ENCODE measurements around the gene SEMA3A. TPM values are rescaled to one million over a fixed set of nuclear protein-coding genes. Genes with fewer than 3 reads are reported as not detected.

SEMA3A gene
- total RNA-seq, 1 donor from 2014 or later = not detected

GRCh38 chr7:83936056-83936708, 258.4 kb downstream of the SEMA3A start:
- Mint-ChIP-seq H3K4me1 (ENCODE audit: low read depth) (no peaks in the 10 kb centered on the region), H3K9me3 (no peaks in the 10 kb centered on the region), H3K36me3 (ENCODE audit: low read depth) (no peaks in the 10 kb centered on the region), H3K27ac (no peak overlapping the region), H3K27me3 (ENCODE audit: insufficient read depth) (peaks cover 5% of the 10 kb centered on the region), H3K4me3 (no peak overlapping the region)
- intact Hi-C loops (cut with micrococcal nuclease) = loop anchor here (1.0 to 5.0 kb wide), 2 partner anchors 1087 to 1616 kb away; no protein-coding TSS in a partner anchor
- DNase-seq (ENCODE audit: low spot score) = peak; percentile 2

GRCh38 chr7:83934118-83934734, 260.4 kb downstream of the SEMA3A start:
- H3K36me3 Mint-ChIP-seq (ENCODE audit: low read depth) = no peaks in the 10 kb centered on the region
- DNase-seq (ENCODE audit: low spot score) = no peak
- peaks cover 5% of the 10 kb centered on the region for H3K27me3 Mint-ChIP-seq (ENCODE audit: insufficient read depth)
- intact Hi-C loops (cut with micrococcal nuclease) = no loop called here
- no peak overlapping the region for H3K27ac Mint-ChIP-seq
- no peak overlapping the region for H3K4me3 Mint-ChIP-seq
- H3K9me3 Mint-ChIP-seq = no peaks in the 10 kb centered on the region
- no peaks in the 10 kb centered on the region for H3K4me1 Mint-ChIP-seq (ENCODE audit: low read depth)

- Mint-ChIP-seq H3K27ac (no peak overlapping the region), H3K4me1 (ENCODE audit: low read depth) (no peaks in the 10 kb centered on the region), H3K27me3 (ENCODE audit: insufficient read depth) (peaks cover 5% of the 10 kb centered on the region), H3K9me3 (no peaks in the 10 kb centered on the region), H3K36me3 (ENCODE audit: low read depth) (no peaks in the 10 kb centered on the region), H3K4me3 (no peak overlapping the region)
- no peak for DNase-seq (ENCODE audit: low spot score)
- intact Hi-C loops (cut with micrococcal nuclease) = no loop called here
Observed at GRCh38 chr7:83931968-83932367, 262.6 kb downstream of the SEMA3A start.

GRCh38 chr7:83930262-83930661, 264.3 kb downstream of the SEMA3A start:
- Mint-ChIP-seq H3K9me3 (no peaks in the 10 kb centered on the region), H3K27ac (no peak overlapping the region), H3K4me3 (no peak overlapping the region), H3K27me3 (ENCODE audit: insufficient read depth) (peaks cover 5% of the 10 kb centered on the region), H3K36me3 (ENCODE audit: low read depth) (no peaks in the 10 kb centered on the region), H3K4me1 (ENCODE audit: low read depth) (no peaks in the 10 kb centered on the region)
- no peak for DNase-seq (ENCODE audit: low spot score)
- intact Hi-C loops (cut with micrococcal nuclease) = no loop called here

GRCh38 chr7:83925860-83926259, 268.7 kb downstream of the SEMA3A start:
- DNase-seq (ENCODE audit: low spot score) = no peak
- Mint-ChIP-seq H3K27me3 (ENCODE audit: insufficient read depth) (no peaks in the 10 kb centered on the region), H3K9me3 (no peaks in the 10 kb centered on the region), H3K4me1 (ENCODE audit: low read depth) (no peaks in the 10 kb centered on the region), H3K4me3 (no peak overlapping the region), H3K36me3 (ENCODE audit: low read depth) (no peaks in the 10 kb centered on the region), H3K27ac (no peak overlapping the region)
- intact Hi-C loops (cut with micrococcal nuclease) = no loop called here

- H3K9me3 Mint-ChIP-seq = no peaks in the 10 kb centered on the region
- no peak overlapping the region for H3K27ac Mint-ChIP-seq
- intact Hi-C loops (cut with micrococcal nuclease) = no loop called here
- no peaks in the 10 kb centered on the region for H3K36me3 Mint-ChIP-seq (ENCODE audit: low read depth)
- H3K4me3 Mint-ChIP-seq = no peak overlapping the region
- no peak for DNase-seq (ENCODE audit: low spot score)
- no peaks in the 10 kb centered on the region for H3K27me3 Mint-ChIP-seq (ENCODE audit: insufficient read depth)
- no peaks in the 10 kb centered on the region for H3K4me1 Mint-ChIP-seq (ENCODE audit: low read depth)
Observed at GRCh38 chr7:83921941-83922607, 272.5 kb downstream of the SEMA3A start.

- Mint-ChIP-seq H3K4me3 (no peak overlapping the region), H3K9me3 (no peaks in the 10 kb centered on the region), H3K36me3 (ENCODE audit: low read depth) (no peaks in the 10 kb centered on the region), H3K4me1 (ENCODE audit: low read depth) (no peaks in the 10 kb centered on the region), H3K27me3 (ENCODE audit: insufficient read depth) (no peaks in the 10 kb centered on the region), H3K27ac (no peak overlapping the region)
- no peak for DNase-seq (ENCODE audit: low spot score)
- intact Hi-C loops (cut with micrococcal nuclease) = no loop called here
Observed at GRCh38 chr7:83921271-83921940, 273.2 kb downstream of the SEMA3A start.

- Mint-ChIP-seq H3K27ac (no peak overlapping the region), H3K9me3 (no peaks in the 10 kb centered on the region), H3K36me3 (ENCODE audit: low read depth) (no peaks in the 10 kb centered on the region), H3K4me3 (no peak overlapping the region), H3K4me1 (ENCODE audit: low read depth) (no peaks in the 10 kb centered on the region), H3K27me3 (ENCODE audit: insufficient read depth) (no peaks in the 10 kb centered on the region)
- DNase-seq (ENCODE audit: low spot score) = no peak
- intact Hi-C loops (cut with micrococcal nuclease) = no loop called here
Observed at GRCh38 chr7:83918142-83918541, 276.4 kb downstream of the SEMA3A start.

- no peaks in the 10 kb centered on the region for H3K36me3 Mint-ChIP-seq (ENCODE audit: low read depth)
- no peaks in the 10 kb centered on the region for H3K4me1 Mint-ChIP-seq (ENCODE audit: low read depth)
- intact Hi-C loops (cut with micrococcal nuclease) = no loop called here
- no peak for DNase-seq (ENCODE audit: low spot score)
- no peaks in the 10 kb centered on the region for H3K27me3 Mint-ChIP-seq (ENCODE audit: insufficient read depth)
- H3K4me3 Mint-ChIP-seq = no peak overlapping the region
- H3K27ac Mint-ChIP-seq = no peak overlapping the region
- no peaks in the 10 kb centered on the region for H3K9me3 Mint-ChIP-seq
Observed at GRCh38 chr7:83913174-83913573, 281.4 kb downstream of the SEMA3A start.

GRCh38 chr7:83908526-83908925, 286.1 kb downstream of the SEMA3A start:
- intact Hi-C loops (cut with micrococcal nuclease) = no loop called here
- H3K4me3 Mint-ChIP-seq = no peak overlapping the region
- no peaks in the 10 kb centered on the region for H3K27me3 Mint-ChIP-seq (ENCODE audit: insufficient read depth)
- no peak overlapping the region for H3K27ac Mint-ChIP-seq
- H3K4me1 Mint-ChIP-seq (ENCODE audit: low read depth) = no peaks in the 10 kb centered on the region
- DNase-seq (ENCODE audit: low spot score) = no peak
- H3K9me3 Mint-ChIP-seq = no peaks in the 10 kb centered on the region
- no peaks in the 10 kb centered on the region for H3K36me3 Mint-ChIP-seq (ENCODE audit: low read depth)

Measured in activated T-helper 1 cell treated with anti-CD3 and anti-CD28 coated beads, Interleukin-12 subunit alpha, Interleukin-12 subunit beta, Interleukin-2, Interleukin-4 antibody, amounts not matched to agents 30 ng/mL and 10 ng/mL and 1 ng/mL, durations not matched to agents 14 hours and 24 hours and 36 hours (primary cell).